Left renal cortex interstitium (tissue), 4 donors: ENCODE results near the gene FERMT2. TPM values are rescaled to one million over a fixed set of nuclear protein-coding genes. Genes with fewer than 3 reads are reported as not detected.
"Not testable (repeated sequence)": the region's sequence is repeated elsewhere in the genome, so short reads cannot be mapped to it uniquely, and the experiment has no call there.

ENCODE experiments used
- DNase-seq, 4 donors: peaks; one replicate each; pipeline ENCODE4 v3.0.0-alpha.2; 2013; ENCODE audit warnings: low read depth in 4 of 4, low spot score in 2 of 4, missing footprints in 1 of 4
- polyA plus RNA-seq, 4 donors: library from polyadenylated mRNA; unstranded; fragments of 120-200 nt; gene quantifications; one replicate each; pipeline ENCODE4 v1.2.1, GENCODE V29; 2013; ENCODE audit not compliant: insufficient read length in 4 of 4

FERMT2 gene
- polyA plus RNA-seq, 4 donors, result 147 to 185 (median 169) TPM

- no peak for DNase-seq
Observed at GRCh38 chr14:52873065-52873464, 77.8 kb downstream of the FERMT2 start.

- DNase-seq, result no peak
Observed at GRCh38 chr14:52871606-52872005, 79.2 kb downstream of the FERMT2 start.

DNA sequence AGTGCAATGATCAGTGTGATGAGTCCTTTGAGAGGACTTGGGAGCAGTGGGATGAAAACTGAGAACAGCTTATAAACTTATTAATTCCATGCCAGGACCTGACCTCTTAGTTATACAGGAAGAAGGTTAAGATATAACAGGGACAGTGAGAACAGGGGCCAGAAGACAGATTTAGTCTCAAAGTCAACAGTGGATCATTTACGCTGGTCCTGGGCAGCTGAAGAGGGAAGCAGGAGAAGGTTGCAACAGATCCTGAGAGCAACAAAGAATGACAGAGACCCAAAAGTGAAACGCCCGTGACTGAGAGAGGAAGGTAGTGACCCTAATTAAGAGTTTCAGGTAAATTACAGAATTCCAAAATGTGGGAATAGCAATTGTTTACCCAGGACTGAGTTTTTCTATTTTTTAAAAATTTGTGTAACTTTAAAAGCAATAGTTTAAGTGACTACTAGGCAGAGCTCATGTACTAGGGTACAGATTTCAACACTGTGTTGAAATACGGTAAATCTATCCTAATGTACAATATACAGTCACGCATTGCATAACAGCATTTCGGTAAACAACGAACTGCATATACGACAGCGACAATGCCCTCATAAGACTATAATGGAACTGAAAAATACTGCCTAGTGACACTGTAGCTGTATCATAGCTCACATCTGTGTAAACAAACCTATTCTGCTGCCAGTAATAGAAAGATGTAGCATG, 81.8 kb downstream of the FERMT2 start:
- no peak for DNase-seq

GRCh38 chr14:52864893-52865292, 86.0 kb downstream of the FERMT2 start:
- DNase-seq, result not testable (repeated sequence)

GRCh38 chr14:52863334-52863700, 87.5 kb downstream of the FERMT2 start:
- DNase-seq, result no peak

- no peak for DNase-seq
Observed at GRCh38 chr14:52862632-52863333, 88.1 kb downstream of the FERMT2 start.

DNA sequence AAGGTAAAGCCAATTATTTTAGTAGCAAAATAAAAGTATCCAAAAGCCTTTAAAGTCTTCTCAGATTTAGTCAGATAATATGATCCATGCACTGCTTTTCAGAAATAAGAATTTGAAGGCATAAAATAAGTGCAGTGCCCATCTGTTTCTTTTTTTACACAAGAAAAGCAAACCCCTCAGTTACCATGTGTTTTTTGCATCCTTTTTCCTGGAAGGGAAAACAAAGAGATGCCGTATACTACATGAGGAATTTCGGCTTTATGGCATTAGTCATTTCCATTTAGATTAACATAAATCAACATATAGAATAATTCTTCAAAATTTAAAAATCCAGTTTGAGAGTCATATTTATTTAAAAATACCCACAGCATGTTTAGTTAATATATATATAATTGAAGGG, 89.4 kb downstream of the FERMT2 start:
- no peak for DNase-seq

GRCh38 chr14:52860910-52861309, 89.9 kb downstream of the FERMT2 start:
- DNase-seq, result no peak

DNA sequence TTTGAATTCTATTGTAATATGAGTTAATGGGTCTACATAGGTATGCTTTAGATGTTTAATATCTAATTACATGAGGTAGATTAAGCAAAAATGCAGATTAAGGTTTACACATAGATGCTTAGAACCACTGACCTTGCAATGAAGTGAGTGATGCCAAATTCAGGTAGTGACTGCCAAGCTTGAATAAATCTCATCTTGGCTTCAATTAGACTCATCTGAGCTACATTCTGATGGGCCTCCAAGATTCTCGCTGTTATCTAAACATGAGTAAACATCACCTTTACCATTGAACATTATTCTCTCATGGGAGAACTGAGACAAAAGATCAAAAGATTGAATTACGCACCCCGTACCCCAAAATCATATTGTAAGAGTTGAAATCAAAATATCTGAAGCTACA, 90.6 kb downstream of the FERMT2 start:
- DNase-seq, result no peak

- no peak for DNase-seq
Observed at GRCh38 chr14:52856139-52856538, 94.7 kb downstream of the FERMT2 start.

- no peak for DNase-seq
Observed at GRCh38 chr14:52853522-52853854, 97.4 kb downstream of the FERMT2 start.

DNA sequence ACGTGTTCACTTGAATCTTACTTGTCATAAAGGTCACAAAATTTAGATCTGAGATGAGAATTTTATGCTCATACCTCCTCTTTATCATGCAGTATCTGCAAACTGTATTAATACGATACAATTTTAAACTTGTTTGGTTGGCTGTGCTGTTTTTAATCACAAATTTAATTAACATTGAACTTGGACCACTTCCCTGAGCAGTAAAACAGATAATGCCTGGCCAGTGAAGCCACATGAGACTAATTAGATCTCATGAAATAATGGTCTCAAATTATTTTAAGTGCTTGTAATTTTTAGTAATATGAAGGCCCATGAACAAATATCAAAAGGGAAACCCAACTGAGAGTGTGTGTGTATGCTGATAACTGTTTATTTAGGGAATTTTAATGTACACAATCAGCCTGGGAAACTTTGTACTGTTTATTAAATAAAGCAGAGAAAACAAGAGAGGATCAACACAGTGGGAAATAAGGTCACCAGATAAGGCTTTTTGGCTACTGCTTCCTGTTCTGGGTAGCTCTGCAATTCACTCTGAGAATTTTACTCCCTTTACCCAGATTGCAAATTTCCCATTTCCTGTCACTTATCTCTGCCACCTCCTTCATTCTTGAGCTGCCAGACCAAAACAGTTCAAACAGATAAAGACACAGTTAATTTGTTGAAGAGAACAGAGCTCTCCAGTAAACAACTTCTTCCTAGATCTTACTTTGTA, 97.9 kb downstream of the FERMT2 start:
- DNase-seq, result no peak

GRCh38 chr14:52850451-52850909, 100.4 kb downstream of the FERMT2 start:
- no peak for DNase-seq

DNA sequence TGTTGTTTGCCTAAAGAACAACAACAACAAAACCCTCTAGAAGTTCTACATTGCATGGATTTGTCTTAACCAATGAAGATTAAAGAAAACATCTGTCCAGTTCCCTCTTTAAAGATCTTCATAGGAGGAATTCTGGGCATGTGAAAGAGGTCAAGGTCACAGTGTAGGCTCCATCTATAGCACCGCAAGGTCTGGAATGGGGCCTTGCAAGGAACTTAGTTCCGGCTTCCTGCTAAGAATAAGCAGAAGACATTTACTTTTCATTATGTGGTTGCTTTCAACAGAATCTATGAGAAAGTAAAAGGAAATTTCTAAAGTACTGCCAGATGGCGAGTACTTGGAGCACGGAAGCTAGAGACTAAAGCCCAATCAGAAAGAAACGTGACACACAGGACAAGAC, 102.2 kb downstream of the FERMT2 start:
- DNase-seq, result no peak

DNA sequence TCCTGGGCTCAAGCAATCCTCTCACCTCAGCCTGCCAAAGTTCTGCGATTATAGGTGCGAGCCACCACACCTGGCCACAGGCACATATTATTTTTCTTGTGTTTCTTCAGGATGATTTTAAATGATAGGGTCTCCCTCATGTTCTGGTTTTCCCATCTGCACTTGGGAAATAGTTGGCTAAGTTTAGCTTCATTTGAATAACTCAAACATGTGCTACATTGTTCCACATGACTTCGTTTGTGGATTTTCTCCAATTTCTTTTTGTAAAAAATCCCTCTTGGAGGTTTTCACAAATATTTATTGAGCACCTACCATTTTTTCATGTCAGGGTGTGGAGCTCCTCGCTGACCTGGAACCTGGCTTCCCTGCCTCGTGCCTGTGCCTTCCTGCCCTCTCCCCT, 104.3 kb downstream of the FERMT2 start:
- no peak for DNase-seq

DNA sequence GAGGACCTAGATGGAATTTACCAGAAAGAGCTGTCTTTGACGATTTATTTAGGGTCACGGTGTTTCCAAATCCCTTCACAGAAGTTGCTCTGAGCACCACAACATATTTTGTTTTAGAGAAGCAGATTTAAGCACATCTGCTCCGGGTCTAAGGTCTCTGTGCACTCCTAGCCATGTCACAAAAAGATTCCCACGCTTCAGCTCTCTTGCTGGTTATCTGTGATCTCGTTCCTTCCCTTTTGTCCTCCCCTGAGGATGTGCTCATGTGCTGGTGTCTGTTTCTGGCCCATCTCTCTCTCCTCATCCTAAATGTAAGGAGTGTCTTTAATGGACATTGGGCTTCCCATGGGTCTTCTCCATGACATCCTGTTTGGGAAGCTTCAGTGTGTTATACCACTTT, 105.8 kb downstream of the FERMT2 start:
- no peak for DNase-seq

DNA sequence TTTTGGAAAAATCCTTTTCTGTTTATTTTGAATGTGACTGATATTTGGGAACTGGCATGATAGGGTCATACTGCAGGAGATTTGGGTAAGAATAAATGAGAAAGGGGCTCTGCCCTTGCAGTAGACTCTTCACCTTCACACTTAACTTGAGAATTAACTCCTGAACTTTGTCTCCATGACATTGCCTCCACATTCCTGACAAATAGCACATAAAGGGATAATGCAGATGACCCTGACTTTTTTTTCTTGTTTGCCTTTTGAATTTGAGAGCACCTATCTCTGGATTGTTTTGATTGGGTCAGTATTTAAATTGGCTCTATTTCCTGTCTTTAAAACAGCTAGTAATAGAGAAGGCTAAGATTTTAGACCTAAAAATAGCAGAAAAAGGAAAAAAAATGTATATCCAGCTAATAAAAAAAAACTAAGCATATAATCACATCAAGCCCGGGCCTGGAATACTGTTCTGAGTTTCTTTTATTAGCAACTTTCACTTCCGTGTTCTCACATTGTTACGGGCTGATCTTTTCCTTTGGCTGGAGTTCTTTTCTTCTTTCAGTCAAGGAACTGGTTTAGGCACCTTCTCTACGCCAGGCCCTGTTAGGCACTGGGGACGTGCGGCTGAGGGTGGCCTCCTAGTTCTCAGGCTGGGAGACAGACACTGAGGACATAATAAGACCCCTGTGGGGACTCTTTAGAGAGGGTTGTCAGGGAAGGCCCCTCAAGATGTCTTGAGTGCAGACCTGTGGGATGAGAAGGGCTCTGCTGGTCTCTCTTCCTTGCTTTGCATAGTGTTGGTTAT, 106.4 kb downstream of the FERMT2 start:
- no peak for DNase-seq

GRCh38 chr14:52840877-52841276, 110.0 kb downstream of the FERMT2 start:
- DNase-seq, result no peak

DNA sequence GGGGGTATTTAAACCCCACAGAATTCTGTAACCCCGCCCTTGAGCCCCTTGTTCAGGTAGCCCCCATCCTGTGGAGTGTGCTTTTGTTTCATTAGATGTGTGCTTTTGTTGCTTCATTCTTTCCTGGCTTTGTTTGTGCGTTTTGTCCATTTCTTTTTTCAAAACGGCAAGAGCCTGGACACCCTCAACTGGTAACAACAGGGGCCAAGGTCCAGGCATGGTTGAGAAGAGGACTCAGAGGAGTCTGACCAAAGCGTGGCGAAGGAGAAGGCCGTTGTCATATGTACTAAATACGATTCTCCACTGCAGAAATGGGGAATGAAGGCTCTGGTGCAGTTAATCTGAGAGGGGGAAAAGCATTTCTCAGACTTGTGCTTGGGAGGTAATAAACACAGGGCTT, 113.4 kb downstream of the FERMT2 start:
- no peak for DNase-seq

DNA sequence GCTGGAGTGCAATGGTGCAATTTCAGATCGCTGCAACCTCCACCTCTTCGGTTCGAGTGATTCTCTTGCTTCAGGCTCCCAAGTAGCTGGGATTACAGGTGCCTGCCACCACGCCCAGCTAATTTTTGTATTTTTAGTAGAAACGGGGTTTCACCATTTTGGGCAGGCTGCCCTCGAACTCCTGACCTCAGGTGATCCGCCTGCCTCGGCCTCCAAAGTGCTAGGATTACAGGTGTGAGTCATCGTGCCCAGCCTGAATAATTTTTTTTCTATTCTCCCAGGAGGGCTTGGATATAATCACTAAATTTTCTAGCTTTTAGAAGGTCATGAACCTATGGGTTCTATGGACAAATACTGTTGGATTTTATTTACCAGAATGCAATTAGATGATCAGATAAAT, 114.8 kb downstream of the FERMT2 start:
- DNase-seq, result no peak
